ENCODE measurements around the gene BUD13.

BUD13 gene, protein sequence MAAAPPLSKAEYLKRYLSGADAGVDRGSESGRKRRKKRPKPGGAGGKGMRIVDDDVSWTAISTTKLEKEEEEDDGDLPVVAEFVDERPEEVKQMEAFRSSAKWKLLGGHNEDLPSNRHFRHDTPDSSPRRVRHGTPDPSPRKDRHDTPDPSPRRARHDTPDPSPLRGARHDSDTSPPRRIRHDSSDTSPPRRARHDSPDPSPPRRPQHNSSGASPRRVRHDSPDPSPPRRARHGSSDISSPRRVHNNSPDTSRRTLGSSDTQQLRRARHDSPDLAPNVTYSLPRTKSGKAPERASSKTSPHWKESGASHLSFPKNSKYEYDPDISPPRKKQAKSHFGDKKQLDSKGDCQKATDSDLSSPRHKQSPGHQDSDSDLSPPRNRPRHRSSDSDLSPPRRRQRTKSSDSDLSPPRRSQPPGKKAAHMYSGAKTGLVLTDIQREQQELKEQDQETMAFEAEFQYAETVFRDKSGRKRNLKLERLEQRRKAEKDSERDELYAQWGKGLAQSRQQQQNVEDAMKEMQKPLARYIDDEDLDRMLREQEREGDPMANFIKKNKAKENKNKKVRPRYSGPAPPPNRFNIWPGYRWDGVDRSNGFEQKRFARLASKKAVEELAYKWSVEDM

DNA sequence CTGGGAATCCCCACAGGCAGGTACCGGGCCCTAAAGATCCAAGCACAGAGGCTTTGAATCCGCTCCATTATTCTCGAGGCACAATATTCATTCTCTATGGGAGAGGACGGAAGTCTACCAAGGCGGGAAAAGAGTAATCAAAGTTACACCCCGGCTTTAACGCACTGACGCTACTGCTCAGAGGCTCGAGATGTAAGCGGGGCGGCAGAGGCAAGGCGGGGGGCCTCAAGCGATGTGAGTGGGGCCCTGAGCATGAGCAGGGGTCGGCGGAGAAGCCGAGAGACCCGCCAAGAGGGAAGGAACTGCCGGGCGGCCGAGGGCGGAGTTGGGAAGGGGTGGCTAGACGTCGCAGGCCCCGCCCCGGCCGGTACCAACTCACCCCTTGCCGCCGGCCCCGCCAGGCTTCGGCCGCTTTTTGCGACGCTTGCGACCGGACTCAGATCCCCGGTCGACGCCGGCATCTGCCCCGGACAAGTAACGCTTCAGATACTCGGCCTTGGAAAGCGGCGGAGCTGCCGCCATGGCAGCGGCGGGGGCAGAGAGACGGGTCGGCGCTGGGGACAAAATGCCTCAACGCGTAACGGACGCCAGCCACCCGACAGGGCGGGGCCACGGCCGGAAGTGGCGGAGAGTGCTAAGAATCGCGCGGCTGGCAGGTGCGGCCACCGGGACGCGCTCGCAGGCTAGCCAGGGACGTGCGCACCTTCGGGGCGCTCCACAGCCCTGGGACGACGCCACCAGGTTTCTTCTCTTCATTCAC, at the start of gene BUD13:
Gene BUD13 (minus strand): TSS at position 545 of the 760 bp plus-strand sequence. CDS start 23 bp downstream, at position 522.
- DNase-seq (ENCODE audit: low read depth) = peak; percentile 70
- peak within 1 kb of the TSS; percentile 62 for H3K4me3 ChIP-seq (ENCODE audit: control insufficient read depth, low read depth, low read length)
- TF ChIP-seq, protein P1, sequence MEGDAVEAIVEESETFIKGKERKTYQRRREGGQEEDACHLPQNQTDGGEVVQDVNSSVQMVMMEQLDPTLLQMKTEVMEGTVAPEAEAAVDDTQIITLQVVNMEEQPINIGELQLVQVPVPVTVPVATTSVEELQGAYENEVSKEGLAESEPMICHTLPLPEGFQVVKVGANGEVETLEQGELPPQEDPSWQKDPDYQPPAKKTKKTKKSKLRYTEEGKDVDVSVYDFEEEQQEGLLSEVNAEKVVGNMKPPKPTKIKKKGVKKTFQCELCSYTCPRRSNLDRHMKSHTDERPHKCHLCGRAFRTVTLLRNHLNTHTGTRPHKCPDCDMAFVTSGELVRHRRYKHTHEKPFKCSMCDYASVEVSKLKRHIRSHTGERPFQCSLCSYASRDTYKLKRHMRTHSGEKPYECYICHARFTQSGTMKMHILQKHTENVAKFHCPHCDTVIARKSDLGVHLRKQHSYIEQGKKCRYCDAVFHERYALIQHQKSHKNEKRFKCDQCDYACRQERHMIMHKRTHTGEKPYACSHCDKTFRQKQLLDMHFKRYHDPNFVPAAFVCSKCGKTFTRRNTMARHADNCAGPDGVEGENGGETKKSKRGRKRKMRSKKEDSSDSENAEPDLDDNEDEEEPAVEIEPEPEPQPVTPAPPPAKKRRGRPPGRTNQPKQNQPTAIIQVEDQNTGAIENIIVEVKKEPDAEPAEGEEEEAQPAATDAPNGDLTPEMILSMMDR (conservative IDR thresholded peaks at IDR 0.05; ENCODE audit: control insufficient read depth, insufficient read depth, low read depth, low read length) = no peak

DNA sequence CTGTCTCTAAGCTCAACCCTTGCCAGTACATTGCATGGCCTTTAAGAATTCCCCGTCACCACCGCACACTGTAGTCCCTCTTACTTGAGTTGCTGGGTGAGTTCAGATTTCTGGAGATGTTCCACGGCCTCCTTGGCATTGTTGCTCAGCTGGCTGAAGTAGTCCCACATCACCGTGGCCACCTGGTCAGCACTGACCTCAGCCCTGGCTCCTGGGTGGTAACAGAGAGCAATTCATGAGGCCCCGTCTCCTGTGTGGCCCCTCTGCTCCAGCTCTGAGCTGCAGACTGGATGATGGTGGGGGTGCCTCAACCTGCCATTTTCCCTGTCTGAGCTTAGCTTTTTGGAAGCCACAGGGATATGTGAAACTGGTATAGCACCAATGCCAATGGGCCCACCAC, 49.8 kb upstream of the BUD13 start:
- DNase-seq (ENCODE audit: low read depth) = no peak
- TF ChIP-seq, protein P1 (conservative IDR thresholded peaks at IDR 0.05; ENCODE audit: control insufficient read depth, insufficient read depth, low read depth, low read length) = no peak
- H3K4me3 ChIP-seq (ENCODE audit: control insufficient read depth, low read depth, low read length) = no peak overlapping the region

DNA sequence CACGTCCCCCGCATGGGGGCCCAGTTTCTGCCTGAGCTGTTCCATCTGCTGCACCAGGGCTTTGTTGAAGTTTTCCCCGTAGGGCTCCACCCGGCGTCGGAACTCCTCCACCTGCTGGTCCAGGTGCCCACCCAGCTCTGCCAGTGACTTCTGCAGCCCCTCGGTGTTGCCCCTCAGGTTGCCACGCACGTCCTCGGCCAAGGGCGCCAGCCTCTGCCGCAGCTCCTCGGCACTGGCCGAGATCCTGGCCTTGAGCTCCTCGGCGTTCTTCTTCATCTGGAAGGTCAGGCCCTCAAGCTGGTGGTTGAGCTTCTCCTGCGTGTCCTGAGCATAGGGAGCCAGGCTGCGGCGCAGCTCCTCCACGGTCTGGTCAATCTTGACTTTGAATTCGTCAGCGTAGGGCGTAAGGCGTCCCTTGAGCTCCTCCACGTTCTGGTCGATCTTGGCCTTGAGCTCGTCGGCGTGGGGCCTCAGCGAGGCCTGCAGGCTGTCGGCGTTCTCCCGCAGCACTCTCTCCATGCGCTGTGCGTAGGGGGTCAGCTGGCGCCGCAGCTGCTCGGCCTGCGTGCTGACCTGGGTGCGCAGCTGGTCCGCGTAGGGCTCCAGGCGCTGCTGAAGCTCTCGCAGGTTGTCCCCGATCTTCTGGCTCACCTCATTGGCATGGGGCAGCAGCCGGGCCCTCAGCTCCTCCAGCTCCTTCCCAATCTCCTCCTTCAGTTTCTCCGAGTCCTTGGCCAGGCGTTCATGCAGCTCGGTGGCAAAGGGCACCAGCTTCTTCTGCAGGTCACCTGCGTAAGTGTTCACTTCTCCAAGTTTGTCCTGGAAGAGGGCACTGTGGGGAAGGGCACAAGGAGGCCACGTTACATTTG, 48.5 kb upstream of the BUD13 start:
- no peak overlapping the region for H3K4me3 ChIP-seq (ENCODE audit: control insufficient read depth, low read depth, low read length)
- DNase-seq (ENCODE audit: low read depth) = no peak
- TF ChIP-seq, protein P1 (conservative IDR thresholded peaks at IDR 0.05; ENCODE audit: control insufficient read depth, insufficient read depth, low read depth, low read length) = no peak

DNA sequence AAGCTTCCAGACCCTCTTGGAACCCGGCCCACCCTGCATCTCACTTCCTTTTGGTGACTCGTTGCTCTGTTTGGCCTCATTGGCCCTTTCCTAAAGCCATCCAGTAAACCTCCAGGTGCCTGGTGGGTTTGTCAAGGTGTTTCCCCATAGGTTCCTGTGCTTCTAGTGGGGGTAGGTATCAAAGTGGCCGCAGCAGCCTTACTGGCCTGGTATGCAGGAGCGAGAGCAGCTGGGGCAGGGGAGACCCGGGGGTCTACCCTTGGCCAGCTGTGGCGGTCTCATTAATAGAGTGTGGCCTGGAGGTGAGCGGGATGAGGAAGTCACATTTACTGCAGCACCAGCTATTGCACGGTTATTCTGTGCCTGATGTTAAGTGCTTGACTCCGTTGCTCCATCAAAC, 46.3 kb upstream of the BUD13 start:
- DNase-seq (ENCODE audit: low read depth) = no peak
- TF ChIP-seq, protein P1 (conservative IDR thresholded peaks at IDR 0.05; ENCODE audit: control insufficient read depth, insufficient read depth, low read depth, low read length) = no peak
- H3K4me3 ChIP-seq (ENCODE audit: control insufficient read depth, low read depth, low read length) = no peak overlapping the region

DNA sequence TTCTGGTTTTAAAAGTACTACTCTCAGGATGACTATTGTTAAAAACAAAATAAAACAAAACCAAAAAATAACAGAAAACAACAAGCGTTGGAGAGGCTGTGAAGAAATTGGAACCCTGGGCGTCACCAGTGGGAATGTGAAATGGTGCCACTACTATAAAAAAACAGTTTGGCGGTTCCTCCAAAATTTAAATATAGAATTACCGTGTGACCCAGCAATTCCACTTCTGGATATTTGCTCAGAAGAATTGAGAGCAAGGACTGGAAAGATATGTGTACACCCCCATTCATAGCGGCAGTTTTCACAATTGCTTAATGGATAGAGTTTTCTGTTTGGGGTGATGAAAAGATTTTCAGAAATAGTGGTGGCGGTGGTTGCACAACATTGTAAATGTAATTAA, 41.7 kb upstream of the BUD13 start:
- no peak overlapping the region for H3K4me3 ChIP-seq (ENCODE audit: control insufficient read depth, low read depth, low read length)
- TF ChIP-seq, protein P1 (conservative IDR thresholded peaks at IDR 0.05; ENCODE audit: control insufficient read depth, insufficient read depth, low read depth, low read length) = no peak
- no peak for DNase-seq (ENCODE audit: low read depth)

Measured in fibroblast of mammary gland (primary cell).